Measurements from ENCODE around the gene LCE3D. TPM values are rescaled to one million over a fixed set of nuclear protein-coding genes. Genes with fewer than 3 reads are reported as not detected.

LCE3D gene, protein sequence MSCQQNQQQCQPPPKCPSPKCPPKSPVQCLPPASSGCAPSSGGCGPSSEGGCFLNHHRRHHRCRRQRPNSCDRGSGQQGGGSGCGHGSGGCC
- total RNA-seq (2014; rRNA removed; shearing (Covaris generic)) (not detected in 2 replicates), polyA plus RNA-seq (2016; fragmentation: Nextera tagmentation; extraction: Ambion mirVana) (0.52 TPM in 1 of 2 replicates, not detected in the other)
- long read RNA-seq = 0 reads

DNA sequence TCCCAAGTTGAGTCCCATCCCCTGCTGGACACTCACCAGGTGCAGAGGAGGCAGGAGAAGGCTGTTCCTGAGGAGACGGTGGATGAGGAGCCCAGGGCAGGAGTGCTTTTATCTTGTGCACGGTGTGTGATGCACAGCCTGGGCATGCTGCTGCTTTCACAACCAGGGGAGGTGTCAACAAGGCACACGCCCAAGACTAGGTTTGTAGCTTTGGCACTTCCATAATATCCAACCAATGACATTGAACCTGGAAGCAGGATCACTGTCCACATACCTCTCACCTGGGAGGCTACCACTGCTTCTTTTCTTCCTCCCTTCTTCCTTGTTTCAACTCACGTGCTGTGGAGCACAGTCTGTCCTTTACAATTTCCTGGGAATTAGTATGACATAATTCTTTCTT, at the start of gene LCE3D:
Gene LCE3D (minus strand): TSS at position 84 of the 400 bp plus-strand sequence. CDS start 580 bp downstream, outside the sequence.
- no peaks in the 10 kb centered on the region for H3K36me3 Mint-ChIP-seq (ENCODE audit: low read depth)
- peak within 1 kb of the TSS; percentile 71 for H3K27ac ChIP-seq (ENCODE audit: low read depth)
- H3K9me2 ChIP-seq (ENCODE audit: insufficient read depth) = peaks cover 17% of the 10 kb centered on the region; the same call in 1 of the 2 replicates
- no peak within 1 kb of the TSS for H3K4me3 Mint-ChIP-seq
- H3F3A ChIP-seq (replicated peaks; ENCODE audit: low read depth) = no peaks in the 10 kb centered on the region
- no peak within 1 kb of the TSS; the same call in 1 of the 2 replicates for H2AFZ ChIP-seq
- no peak within 1 kb of the TSS for H3K4me3 ChIP-seq
- H3K36me3 ChIP-seq (ENCODE audit: insufficient read depth) = no peaks in the 10 kb centered on the region
- DNase-seq (ENCODE audit: low spot score) = no peak
- H3K4me1 Mint-ChIP-seq = peaks cover 17% of the 10 kb centered on the region
- peaks cover 6% of the 10 kb centered on the region; the same call in 1 of the 3 replicates for H3K9me3 Mint-ChIP-seq
- ATAC-seq = no peak
- H3K27me3 Mint-ChIP-seq (ENCODE audit: insufficient read depth, low read depth, poor library complexity) = no peaks in the 10 kb centered on the region
- peak within 1 kb of the TSS; percentile 53; the same call in 1 of the 2 replicates for H3K4me2 ChIP-seq
- no peak within 1 kb of the TSS for H3K27ac Mint-ChIP-seq
- no peak for TF ChIP-seq POLR2AphosphoS5 (IDR thresholded peaks at IDR 0.05; ENCODE audit: low read depth)
- TF ChIP-seq, protein P1, sequence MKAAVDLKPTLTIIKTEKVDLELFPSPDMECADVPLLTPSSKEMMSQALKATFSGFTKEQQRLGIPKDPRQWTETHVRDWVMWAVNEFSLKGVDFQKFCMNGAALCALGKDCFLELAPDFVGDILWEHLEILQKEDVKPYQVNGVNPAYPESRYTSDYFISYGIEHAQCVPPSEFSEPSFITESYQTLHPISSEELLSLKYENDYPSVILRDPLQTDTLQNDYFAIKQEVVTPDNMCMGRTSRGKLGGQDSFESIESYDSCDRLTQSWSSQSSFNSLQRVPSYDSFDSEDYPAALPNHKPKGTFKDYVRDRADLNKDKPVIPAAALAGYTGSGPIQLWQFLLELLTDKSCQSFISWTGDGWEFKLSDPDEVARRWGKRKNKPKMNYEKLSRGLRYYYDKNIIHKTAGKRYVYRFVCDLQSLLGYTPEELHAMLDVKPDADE (IDR thresholded peaks at IDR 0.05) = no peak
- TF ChIP-seq EZH2phosphoT487 (IDR thresholded peaks at IDR 0.05; ENCODE audit: unreplicated experiment) = no peak
- TF ChIP-seq, protein P2, sequence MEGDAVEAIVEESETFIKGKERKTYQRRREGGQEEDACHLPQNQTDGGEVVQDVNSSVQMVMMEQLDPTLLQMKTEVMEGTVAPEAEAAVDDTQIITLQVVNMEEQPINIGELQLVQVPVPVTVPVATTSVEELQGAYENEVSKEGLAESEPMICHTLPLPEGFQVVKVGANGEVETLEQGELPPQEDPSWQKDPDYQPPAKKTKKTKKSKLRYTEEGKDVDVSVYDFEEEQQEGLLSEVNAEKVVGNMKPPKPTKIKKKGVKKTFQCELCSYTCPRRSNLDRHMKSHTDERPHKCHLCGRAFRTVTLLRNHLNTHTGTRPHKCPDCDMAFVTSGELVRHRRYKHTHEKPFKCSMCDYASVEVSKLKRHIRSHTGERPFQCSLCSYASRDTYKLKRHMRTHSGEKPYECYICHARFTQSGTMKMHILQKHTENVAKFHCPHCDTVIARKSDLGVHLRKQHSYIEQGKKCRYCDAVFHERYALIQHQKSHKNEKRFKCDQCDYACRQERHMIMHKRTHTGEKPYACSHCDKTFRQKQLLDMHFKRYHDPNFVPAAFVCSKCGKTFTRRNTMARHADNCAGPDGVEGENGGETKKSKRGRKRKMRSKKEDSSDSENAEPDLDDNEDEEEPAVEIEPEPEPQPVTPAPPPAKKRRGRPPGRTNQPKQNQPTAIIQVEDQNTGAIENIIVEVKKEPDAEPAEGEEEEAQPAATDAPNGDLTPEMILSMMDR (conservative IDR thresholded peaks at IDR 0.05; ENCODE audit: low read depth in 2 of 2) = no peak
- no peak for TF ChIP-seq ZNF114 (CRISPR knock-in tag; IDR thresholded peaks at IDR 0.05)
- no peak for TF ChIP-seq STAT1 (IDR thresholded peaks at IDR 0.05; ENCODE audit: unreplicated experiment)
- TF ChIP-seq EZH2 (IDR thresholded peaks at IDR 0.05; ENCODE audit: low read depth, unreplicated experiment) = no peak
- TF ChIP-seq ZNF331 (CRISPR knock-in tag; IDR thresholded peaks at IDR 0.05; ENCODE audit: low read depth) = no peak
- no peak for TF ChIP-seq NANOG (IDR thresholded peaks at IDR 0.05; ENCODE audit: borderline replicate concordance)
- no peak for TF ChIP-seq CREB1 (CRISPR knock-in tag; IDR thresholded peaks at IDR 0.05; ENCODE audit: low read depth)
- H3K79me2 ChIP-seq (replicated peaks; ENCODE audit: insufficient read depth) = no peaks in the 10 kb centered on the region
- H3K4me1 ChIP-seq (ENCODE audit: insufficient read depth) = peaks cover 26% of the 10 kb centered on the region
- H3K27me3 ChIP-seq (ENCODE audit: insufficient read depth) = no peaks in the 10 kb centered on the region
- no peaks in the 10 kb centered on the region for H4K20me1 ChIP-seq (replicated peaks; ENCODE audit: insufficient read depth)

DNA sequence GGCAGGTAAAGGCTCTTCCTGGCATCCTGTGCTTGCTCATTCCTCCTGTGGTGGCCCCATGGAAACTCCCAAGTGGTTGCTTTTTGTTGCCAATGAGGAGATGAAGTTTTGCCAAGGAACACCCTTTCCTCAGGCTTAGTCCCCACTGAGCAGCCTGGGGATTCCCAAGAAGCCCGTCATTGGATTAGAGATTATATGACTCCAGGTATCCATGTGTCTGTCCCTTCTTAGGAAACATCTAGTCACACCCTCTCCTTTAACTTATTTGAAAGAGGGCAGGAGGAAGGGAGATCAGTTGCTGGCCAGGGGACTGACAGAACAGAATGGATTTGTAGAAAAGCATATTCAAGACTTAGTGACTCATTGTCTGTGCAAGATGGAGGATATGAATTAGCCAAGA, 46.4 kb upstream of the LCE3D start:
- no peak overlapping the region for H2AFZ ChIP-seq
- no peaks in the 10 kb centered on the region for H3K36me3 ChIP-seq (ENCODE audit: insufficient read depth)
- H3K27ac ChIP-seq (ENCODE audit: low read depth) = no peak overlapping the region
- peaks cover 5% of the 10 kb centered on the region; the same call in 1 of the 2 replicates for H3K4me1 ChIP-seq (ENCODE audit: insufficient read depth)
- no peaks in the 10 kb centered on the region for H4K20me1 ChIP-seq (replicated peaks; ENCODE audit: insufficient read depth)
- peaks cover 9% of the 10 kb centered on the region for H3K9me2 ChIP-seq (ENCODE audit: insufficient read depth)
- H3K4me2 ChIP-seq = no peak overlapping the region
- no peak for ATAC-seq
- Mint-ChIP-seq H3K36me3 (ENCODE audit: low read depth) (no peaks in the 10 kb centered on the region; the same call in 2 of the 3 replicates), H3K9me3 (peaks cover 8% of the 10 kb centered on the region; the same call in 2 of the 3 replicates), H3K27ac (no peak overlapping the region), H3K4me3 (no peak overlapping the region), H3K4me1 (no peaks in the 10 kb centered on the region; the same call in 2 of the 3 replicates), H3K27me3 (ENCODE audit: insufficient read depth, low read depth, poor library complexity) (peaks cover 4% of the 10 kb centered on the region)
- no peaks in the 10 kb centered on the region for H3F3A ChIP-seq (replicated peaks; ENCODE audit: low read depth)
- no peaks in the 10 kb centered on the region for H3K79me2 ChIP-seq (replicated peaks; ENCODE audit: insufficient read depth)
- H3K4me3 ChIP-seq = no peak overlapping the region
- DNase-seq (ENCODE audit: low spot score) = no peak
- no peaks in the 10 kb centered on the region; the same call in 1 of the 2 replicates for H3K27me3 ChIP-seq (ENCODE audit: insufficient read depth)
- TF ChIP-seq EZH2phosphoT487 (IDR thresholded peaks at IDR 0.05; ENCODE audit: unreplicated experiment) (no peak), STAT1 (IDR thresholded peaks at IDR 0.05; ENCODE audit: unreplicated experiment) (no peak), NANOG (IDR thresholded peaks at IDR 0.05; ENCODE audit: borderline replicate concordance) (no peak), REST (IDR thresholded peaks at IDR 0.05; ENCODE audit: unreplicated experiment) (no peak), CREB1 (CRISPR knock-in tag; IDR thresholded peaks at IDR 0.05; ENCODE audit: low read depth) (no peak), ZNF331 (CRISPR knock-in tag; IDR thresholded peaks at IDR 0.05; ENCODE audit: low read depth) (no peak), ZNF114 (CRISPR knock-in tag; IDR thresholded peaks at IDR 0.05) (no peak)
- TF ChIP-seq, protein P2 (conservative IDR thresholded peaks at IDR 0.05; ENCODE audit: low read depth in 2 of 2) = no peak
- TF ChIP-seq, protein P1 (IDR thresholded peaks at IDR 0.05) = no peak
